Esophagus squamous epithelium (tissue), 5 donors: Measurements from ENCODE around the gene SRSF5. TPM values are rescaled to one million over a fixed set of nuclear protein-coding genes. Genes with fewer than 3 reads are reported as not detected.

ENCODE experiments used
- DNase-seq: peaks from one replicate; lab custom pipeline; 2025; lab: John Stamatoyannopoulos, UW
- H3K27ac ChIP-seq, 4 donors: fragments of 200-600 bp; sonication (generic); one replicate each; pipeline ENCODE4 v1.5.1; 2016 to 2019; ENCODE audit warnings: mild to moderate bottlenecking in 1 of 4
- H3K27me3 ChIP-seq, 4 donors: fragments of 200-600 bp; sonication (generic); 1 replicate in 3 of 4; 2 replicates in 1 of 4; pipeline versions ENCODE4 v1.5.1 to v1.6.0; 2017 to 2021; ENCODE audit warnings: antibody characterized with exemption in 1 of 4
- H3K36me3 ChIP-seq, 3 donors: fragments of 200-600 bp; sonication (generic); one replicate each; pipeline ENCODE4 v1.5.1; 2016 to 2019
- H3K4me1 ChIP-seq, 3 donors: fragments of 200-600 bp; sonication (generic); one replicate each; pipeline ENCODE4 v1.5.1; 2017 to 2019
- H3K4me3 ChIP-seq, 4 donors: fragments of 200-600 bp; sonication (generic); 1 replicate in 3 of 4; 2 replicates in 1 of 4; pipeline ENCODE4 v1.5.1; 2016 to 2019; ENCODE audit warnings: mild to moderate bottlenecking in 2 of 4, moderate library complexity in 1 of 4
- H3K9me3 ChIP-seq, 3 donors: fragments of 200-600 bp; sonication (generic); one replicate each; pipeline ENCODE4 v1.5.1; 2016 to 2019
- CTCF ChIP-seq, 6 experiments: fragments of 450-650 bp in 4 of 6; fragments of 200-600 bp in 2 of 6; sonication (generic) in 2 of 6; IDR thresholded peaks; one replicate each; pipeline ENCODE4 v1.5.1; 2016 to 2019; ENCODE audit warnings: antibody characterized with exemption in 6 of 6, mild to moderate bottlenecking in 4 of 6, moderate library complexity in 4 of 6
- POLR2A ChIP-seq, 4 donors: fragments of 450-650 bp; IDR thresholded peaks; one replicate each; pipeline ENCODE4 v1.6.1; 2017; ENCODE audit warnings: antibody characterized with exemption in 4 of 4, mild to moderate bottlenecking in 4 of 4, moderate library complexity in 3 of 4
- WGBS, 2 donors: methylation state at CpG; one replicate each; pipeline ENCODE4 v1.1.5; 2018; 5-methylcytosine and 5-hydroxymethylcytosine counted together
- intact Hi-C: fragments of 100-400 bp; cut with DNase I; formaldehyde crosslinking; loops from one replicate; pipeline ENCODE4 v1.15.0; 2022
- total RNA-seq, 4 donors: library from RNA; depleted of rRNA; stranded (reverse); fragments of >200 nt; gene quantifications; one replicate each; pipeline ENCODE4 v1.1.0, GENCODE V29; 2016
- donor health status: DM: yes; HTN: yes; CAD: no.

The SRSF5 gene
- total RNA-seq, 4 donors from 2014 or later: 94.3 to 382 (median 173) TPM

DNA sequence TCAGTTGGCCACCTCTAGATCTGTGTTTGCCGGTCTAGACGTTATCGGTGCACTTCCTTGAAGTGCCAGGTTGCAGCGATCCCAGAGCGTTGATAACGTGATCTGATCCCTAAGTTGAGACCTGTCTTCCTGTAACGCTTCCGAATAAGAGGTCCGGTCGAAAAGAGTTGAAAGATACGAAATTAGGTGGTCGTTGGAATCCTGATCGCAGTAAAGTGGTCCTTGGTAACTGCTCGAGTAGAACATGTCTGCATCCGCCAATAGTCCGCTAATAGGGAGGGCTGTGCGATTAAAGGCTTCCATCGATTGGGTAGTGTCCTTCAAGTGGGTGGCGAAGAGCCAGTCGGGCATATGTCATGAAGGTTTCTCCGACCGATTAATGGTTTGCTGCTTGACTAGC is 2.7 kb downstream of the SRSF5 start:
- intact Hi-C loops: no loop called here
- Histone ChIP-seq H3K9me3 (no peaks in the 10 kb centered on the region), H3K36me3 (peaks cover 27 to 67% (median 52%) of the 10 kb centered on the region in 3 donors), H3K27me3 (no peaks in the 10 kb centered on the region), H3K4me1 (peaks cover 19 to 63% (median 31%) of the 10 kb centered on the region in 3 donors), H3K27ac (peak overlapping the region in 1 of 4 donors; percentile 5), H3K4me3 (peak overlapping the region in 3 of 4 donors; percentile 18 to 81 (median 28))
- 89 to 92% methylated on average over 22 of the region's 22 CpGs for WGBS, 2 donors
- TF ChIP-seq POLR2A (IDR thresholded peaks at IDR 0.05): no peak
- TF ChIP-seq CTCF (IDR thresholded peaks at IDR 0.05): no peak
- no peak for DNase-seq

- Histone ChIP-seq H3K4me3 (peak overlapping the region in 2 of 4 donors; percentile 18 to 81), H3K9me3 (no peaks in the 10 kb centered on the region), H3K36me3 (peaks cover 27 to 76% (median 55%) of the 10 kb centered on the region in 3 donors), H3K27ac (peak overlapping the region in 1 of 4 donors; percentile 13), H3K27me3 (no peaks in the 10 kb centered on the region), H3K4me1 (peaks cover 19 to 63% (median 31%) of the 10 kb centered on the region in 3 donors)
- 73 to 75% methylated on average over 3 of the region's 3 CpGs for WGBS, 2 donors
- TF ChIP-seq CTCF (IDR thresholded peaks at IDR 0.05) (no peak), POLR2A (IDR thresholded peaks at IDR 0.05) (no peak)
- intact Hi-C loops: no loop called here
- no peak for DNase-seq
Observed at GRCh38 chr14:69770559-69770958, 3.6 kb downstream of the SRSF5 start.

GRCh38 chr14:69771136-69771535 is 4.2 kb downstream of the SRSF5 start:
- TF ChIP-seq POLR2A (IDR thresholded peaks at IDR 0.05): no peak
- TF ChIP-seq CTCF (IDR thresholded peaks at IDR 0.05): no peak
- peaks cover 13 to 62% (median 30%) of the 10 kb centered on the region in 3 donors for H3K4me1 ChIP-seq

GRCh38 chr14:69772082-69773017 is 5.4 kb downstream of the SRSF5 start:
- intact Hi-C loops: no loop called here
- peaks cover 27 to 94% (median 55%) of the 10 kb centered on the region in 3 donors for H3K36me3 ChIP-seq
- WGBS, 2 donors: 84 to 87% methylated on average over 8 to 11 of the region's 11 CpGs

More at GRCh38 chr14:69771136-69771535, 4.2 kb downstream of the SRSF5 start:
- Histone ChIP-seq H3K27me3 (no peaks in the 10 kb centered on the region), H3K9me3 (no peaks in the 10 kb centered on the region), H3K4me3 (peak overlapping the region in 1 of 4 donors; percentile 81), H3K36me3 (peaks cover 27 to 82% (median 55%) of the 10 kb centered on the region in 3 donors), H3K27ac (no peak overlapping the region)
- intact Hi-C loops: no loop called here
- WGBS, 2 donors: 89 to 95% methylated on average over 16 of the region's 16 CpGs
- no peak for DNase-seq

More at GRCh38 chr14:69772082-69773017, 5.4 kb downstream of the SRSF5 start:
- TF ChIP-seq POLR2A (IDR thresholded peaks at IDR 0.05) (no peak), CTCF (IDR thresholded peaks at IDR 0.05) (no peak)
- no peaks in the 10 kb centered on the region for H3K27me3 ChIP-seq
- H3K9me3 ChIP-seq: no peaks in the 10 kb centered on the region
- H3K4me3 ChIP-seq: no peak overlapping the region
- H3K27ac ChIP-seq: no peak overlapping the region
- peaks cover 10 to 68% (median 26%) of the 10 kb centered on the region in 3 donors for H3K4me1 ChIP-seq
- DNase-seq: no peak
